ENCODE data around the gene KRTAP10-4.

DNA sequence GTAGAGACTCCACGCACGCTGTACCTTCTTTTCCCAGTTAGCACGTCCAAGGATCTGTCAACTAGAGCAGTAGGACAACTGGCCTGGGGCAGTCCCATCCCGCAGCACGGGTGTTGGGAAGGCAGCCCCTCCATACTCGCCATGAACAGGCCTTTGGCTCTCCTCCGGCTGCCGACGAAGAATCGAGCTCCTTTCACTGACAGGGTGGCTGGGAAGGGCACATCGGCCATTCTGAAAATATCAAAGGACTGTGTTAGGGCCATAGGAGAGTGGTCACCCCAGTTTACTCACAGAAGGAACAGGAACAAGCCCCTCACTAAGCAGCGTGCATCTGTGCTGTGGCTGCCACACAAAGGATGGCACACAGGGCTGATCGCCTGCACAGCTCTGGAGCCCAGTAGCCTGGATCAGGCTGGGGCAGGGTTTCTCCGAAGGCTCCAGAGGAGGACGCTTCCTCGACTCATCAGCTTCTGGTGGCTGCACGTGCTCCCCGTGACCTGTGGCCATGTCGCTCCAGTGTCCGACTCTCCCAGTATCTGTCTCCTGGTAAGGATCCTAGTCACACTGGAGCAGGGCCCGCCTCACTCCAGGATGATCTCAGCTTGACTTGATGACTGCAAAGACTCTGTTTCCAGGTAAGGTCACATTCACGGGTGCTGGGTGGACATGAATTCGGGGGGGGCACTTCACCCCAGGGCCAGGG is 42.5 kb upstream of the KRTAP10-4 start:
- TF ChIP-seq CTCF (IDR thresholded peaks at IDR 0.05; ENCODE audit: insufficient read depth, low read depth, low read length) (no peak), EZH2 (IDR thresholded peaks at IDR 0.05; ENCODE audit: insufficient read depth, low read length) (no peak)

All from astrocyte (in vitro differentiated cells and primary cell).